Renal cortical epithelial cell (primary cell): ENCODE measurements around the gene EYS. TPM values are rescaled to one million over a fixed set of nuclear protein-coding genes. Genes with fewer than 3 reads are reported as not detected.

Experiments used
- DNase-seq: peaks from one replicate; pipeline ENCODE4 v3.0.0-alpha.2; 2011; ENCODE audit warnings: low read depth
- total RNA-seq: library from RNA; depleted of rRNA; stranded (reverse); fragments of >200 nt; gene quantifications from 2 replicates; pipeline ENCODE4 v1.2.3, GENCODE V29; 2014

Gene EYS
- total RNA-seq: 0.10 and 0.87 TPM in 2 replicates

DNA sequence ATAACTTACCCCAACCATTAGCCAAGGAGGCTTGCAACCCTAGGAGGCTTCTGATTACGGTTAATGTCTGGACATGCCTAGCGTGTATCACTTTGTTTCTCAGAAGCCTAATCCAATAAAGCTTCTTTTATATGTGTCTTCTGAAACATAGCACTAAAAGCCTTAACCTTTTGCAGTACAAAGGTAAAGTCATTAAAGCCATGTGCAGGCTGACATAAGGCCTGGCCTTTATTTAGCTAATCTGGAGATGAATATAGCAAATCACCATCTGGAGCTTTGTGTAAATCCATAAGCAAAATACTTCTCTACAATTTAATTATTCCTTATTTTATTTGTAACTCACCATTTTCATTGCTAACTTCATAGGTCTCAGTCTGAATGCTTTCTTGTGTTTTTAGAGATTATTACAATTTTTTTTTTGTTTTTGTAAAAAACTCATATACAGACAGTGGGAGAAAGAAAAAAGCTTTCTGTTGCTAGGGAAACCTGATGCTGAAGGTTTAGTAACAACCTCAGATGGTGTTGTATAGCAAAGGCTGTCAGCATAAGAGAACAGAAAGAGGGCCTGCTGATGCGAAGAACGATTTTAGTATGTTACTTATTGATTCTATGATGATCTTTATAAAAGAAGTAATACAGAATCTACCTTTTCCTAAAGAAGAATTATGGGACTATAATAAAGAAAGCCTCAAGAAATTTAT, at the start of gene EYS:
TSS of gene EYS (minus strand) at position 101 of the 701 bp plus-strand sequence. CDS start 211,816 bp downstream, outside the sequence.
- DNase-seq: no peak

DNA sequence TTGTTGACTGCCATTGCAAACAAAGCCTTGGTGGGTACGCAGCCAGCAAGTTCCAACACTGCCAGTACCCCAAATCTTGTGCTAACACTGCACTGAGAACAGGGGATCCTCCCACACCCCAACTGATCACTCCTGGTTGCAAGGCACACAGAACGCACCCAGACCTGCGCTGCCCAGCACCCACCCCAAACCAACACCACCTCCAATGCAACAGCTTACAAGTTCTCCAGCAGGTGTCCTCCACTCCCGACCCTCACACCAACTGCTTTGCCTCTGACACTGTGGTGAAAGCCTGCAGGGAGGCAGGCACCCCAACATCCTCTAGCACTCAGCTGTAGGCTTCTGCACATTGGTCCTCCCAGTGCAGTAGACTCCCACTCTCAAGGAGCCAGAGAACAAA, 39.3 kb upstream of the EYS start:
- DNase-seq: no peak

DNA sequence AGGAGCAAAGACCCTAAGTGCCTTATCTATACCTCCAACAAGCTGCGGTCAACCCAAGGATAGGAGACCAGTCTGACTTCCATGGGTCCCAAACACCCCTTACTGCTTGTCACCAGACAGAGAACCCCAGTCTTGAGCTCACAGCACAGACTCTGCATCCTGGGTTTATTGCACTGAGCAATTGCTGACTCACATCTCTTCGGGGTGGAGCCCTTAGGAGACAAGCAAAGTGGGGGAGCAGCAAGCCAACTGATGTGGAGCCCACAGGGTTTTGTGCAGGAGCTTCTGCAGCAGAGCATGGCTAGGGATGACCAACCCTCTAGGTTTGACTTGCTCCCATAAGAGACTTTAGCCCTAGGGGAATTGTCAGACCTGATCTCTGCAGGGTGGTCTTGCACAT, 38.6 kb upstream of the EYS start:
- DNase-seq: no peak

DNA sequence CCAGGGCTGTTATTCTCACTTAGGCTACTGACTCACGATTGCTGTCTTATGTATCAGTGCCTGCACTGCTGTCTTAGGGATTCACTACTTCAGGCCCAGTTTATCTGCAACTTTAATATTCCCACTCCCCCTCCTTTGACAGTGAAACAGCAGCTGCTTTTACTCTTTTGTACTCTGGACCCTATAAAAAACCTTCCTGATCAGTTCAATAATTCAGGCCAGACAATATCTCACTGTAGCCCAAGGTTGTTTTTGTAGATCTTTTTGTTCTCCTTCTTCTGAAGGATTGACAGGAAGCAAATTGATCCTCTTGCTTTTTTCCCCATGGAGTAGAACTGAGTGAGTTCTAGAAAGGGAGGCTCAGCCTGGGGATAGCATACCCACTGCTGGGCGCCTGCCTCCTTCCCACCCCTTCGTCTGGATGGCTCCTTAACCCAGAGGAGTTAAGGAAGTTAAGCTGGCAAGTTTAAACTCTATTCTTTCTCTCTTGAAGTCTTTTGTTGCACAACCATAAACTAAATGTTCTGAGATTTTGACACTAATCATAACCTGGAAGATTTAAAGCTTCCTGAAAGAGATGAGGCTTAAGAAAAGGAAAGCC, 22.0 kb upstream of the EYS start:
- DNase-seq: no peak

DNA sequence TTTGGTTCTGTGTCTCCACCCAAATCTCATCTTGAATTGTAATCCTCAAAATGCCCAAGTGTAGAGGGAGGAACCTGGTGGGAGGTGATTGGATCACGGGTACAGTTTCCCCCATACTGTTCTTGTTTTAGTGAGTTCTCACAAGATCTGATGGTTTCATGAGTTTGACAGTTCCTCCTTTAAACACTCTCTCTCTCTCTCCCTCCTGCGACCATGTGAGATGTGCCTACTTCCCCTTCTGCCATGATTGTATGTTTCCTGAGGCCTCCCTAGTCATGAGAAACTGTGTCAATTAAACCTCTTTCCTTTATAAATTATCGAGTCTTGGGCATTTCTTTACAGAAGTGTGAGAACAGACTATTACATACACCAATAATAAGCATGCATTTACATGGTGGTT, 12.1 kb upstream of the EYS start:
- no peak for DNase-seq

DNA sequence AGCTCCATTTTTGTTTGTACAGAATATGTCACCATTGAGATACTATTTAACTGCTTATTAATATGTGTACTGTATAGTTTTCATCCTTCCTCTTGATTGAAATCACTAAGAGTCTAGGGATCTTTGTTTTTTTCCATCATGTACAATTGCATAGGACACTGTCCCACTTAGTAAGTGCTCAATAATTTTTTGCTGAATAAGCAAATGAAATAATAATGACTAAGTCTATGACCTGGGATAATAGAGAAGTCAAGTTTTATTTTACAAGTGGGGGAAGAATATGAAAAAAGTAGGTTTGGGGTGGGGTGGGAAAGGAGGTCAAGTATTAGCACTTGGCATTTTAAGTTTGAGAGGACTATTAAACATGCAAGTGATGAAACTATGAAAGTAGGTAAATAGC, 4.5 kb upstream of the EYS start:
- DNase-seq: no peak

DNA sequence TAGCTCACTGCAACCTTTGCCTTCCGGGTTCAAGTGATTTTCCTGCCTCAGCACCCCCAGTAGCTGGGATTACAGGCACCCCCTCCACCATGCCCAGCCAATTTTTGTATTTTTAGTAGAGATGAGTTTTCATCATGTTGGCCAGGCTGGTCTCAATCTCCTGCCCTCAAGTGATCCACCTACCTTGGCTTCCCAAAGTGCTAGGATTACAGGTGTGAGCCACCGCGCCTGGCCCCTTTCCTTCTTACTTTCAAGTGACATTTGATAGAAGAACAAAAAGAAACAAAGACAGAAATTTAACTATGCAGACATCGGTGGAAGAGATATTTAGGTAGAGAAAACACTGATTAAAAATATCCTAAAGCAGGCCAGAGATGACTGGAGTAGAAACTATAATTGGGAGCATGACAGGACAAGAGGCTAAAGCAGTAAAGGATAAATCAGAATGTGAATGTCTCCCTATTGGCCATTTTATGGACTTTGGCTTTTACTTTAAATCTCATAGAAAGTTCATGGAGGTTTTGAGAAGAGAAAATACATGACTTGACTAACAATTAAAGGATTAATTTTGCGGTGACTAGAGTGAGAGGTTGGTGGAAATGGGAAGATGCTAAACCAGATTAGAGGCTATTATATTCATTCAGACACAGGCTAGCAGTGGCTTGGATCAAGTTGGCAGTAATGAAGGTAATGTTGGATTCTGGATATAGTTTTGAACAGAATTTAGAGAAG, 2.2 kb upstream of the EYS start:
- DNase-seq: no peak

DNA sequence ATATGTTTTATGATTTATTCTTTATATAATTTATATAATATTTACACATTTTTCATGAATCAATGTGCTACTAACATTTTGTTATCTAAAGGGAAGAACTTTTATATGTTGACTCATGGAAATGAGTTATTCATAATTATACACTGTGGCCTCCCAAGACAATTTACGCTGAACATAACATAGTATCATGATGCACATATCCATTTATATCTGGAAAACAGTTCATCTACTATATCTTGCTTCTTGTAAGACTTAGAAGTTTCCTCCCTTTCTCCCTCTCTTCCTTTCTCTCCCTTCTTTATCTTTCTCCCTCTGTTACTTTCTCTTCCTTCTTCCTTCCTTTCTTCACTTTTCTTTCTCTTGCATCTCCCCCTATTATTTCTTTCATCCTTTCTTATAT, 1.1 kb upstream of the EYS start:
- DNase-seq: no peak

DNA sequence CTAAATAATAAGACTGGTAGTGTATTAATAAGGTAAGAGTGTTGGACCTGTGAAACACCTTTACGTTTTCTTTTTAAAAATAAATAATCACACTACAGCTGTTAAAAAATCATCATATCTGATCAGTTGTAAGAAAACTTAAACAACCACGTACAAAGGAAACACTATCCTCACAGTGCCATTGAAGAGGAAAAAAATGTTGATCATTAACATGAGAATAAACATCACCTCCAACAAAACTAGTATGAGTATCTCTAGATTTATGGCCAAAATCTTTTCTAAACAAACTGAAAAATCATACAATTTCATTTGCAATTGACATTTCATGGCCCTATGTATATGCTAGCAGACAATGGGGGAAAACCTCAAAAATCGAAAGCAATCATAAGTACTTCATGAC, 590 bp downstream of the EYS start:
- no peak for DNase-seq

DNA sequence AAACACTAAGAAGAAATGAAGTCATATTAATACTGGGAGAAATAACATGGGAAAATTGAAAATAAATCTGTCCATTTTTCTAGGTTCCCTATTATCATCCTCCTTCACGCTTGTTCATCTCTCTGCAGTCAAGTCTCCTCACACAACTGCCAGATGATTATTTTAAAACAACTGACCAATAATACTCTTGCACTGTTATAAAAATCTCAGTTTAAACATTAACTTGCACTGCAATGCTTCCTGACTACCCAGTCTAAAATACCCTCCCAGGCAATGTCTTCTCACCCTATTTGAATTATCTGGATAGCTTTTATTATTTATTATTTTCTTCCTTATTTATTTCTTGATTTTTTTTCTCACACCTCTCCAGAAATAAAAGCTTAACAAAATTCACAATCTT, 5.7 kb downstream of the EYS start:
- DNase-seq: no peak

DNA sequence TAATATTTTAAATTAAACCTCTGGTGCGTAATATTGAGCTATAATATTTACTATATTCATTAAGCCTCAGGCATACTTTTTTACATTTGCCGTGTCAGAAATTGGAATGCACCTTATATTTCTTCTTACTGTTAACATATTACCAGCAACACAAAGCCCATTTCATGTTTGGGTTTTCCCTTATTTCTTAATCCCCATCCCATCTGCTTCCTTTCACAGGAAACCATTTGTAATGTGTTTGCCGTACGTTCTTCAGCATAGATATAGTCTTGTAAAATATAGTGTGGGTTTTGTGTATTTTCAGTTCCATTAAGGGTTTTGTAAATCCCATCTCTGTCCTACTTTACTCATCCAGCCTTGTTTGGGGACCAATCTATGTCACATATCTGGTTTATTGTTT, 6.5 kb downstream of the EYS start:
- no peak for DNase-seq

DNA sequence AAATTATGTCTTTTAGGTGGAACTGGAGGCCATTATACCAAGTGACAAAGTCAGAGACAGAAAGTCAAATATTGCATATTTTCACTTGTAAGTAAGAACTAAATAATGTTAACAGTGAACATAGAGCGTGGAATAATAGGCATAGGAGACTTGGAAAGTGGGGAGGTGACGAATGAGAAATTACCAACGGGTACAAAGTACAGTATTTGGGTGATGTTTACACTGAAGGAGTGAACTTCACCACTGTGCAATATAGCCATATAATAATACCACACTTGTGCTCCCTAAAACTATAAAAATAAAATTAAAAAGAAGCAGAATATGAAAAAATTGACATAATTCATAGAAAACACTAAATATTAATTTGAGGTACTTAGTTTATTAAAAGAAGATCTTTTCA, 14.9 kb downstream of the EYS start:
- no peak for DNase-seq

DNA sequence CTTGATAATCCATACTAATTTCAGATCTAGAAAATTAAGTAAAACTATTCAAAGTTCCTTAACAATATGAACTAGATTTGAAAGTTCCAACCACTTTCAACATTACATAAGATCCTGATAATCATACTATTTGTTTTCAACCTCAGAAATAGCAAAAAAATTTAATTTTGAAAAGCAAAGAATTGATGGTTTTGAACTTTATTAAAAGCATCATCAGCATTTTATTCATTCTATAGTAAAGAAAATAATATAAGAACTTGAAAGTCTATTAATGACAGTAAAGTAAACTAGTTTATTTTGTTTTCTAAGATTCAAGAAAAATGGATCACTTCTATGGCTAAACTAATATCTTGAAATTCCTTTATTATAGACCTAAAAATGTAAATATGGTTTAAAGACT, 26.8 kb downstream of the EYS start:
- DNase-seq: no peak

DNA sequence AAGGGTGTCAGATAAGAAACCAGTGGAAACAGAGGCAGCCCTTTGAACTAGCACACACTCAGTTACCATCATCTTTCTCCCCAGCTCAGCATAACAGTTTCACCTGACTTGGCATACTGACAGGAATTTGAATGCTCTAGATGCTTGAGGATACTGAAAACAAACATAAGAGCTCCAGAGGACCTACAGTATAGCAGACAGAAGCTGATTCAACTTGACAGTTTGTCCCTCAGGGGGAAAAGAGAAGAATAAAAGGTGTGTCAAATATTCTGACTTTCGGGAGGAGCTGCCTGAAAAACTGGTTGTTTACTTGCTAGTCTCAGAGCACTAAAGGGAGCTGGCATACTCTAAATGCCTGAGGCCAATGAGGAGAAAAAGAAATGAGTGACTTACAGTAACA, 35.1 kb downstream of the EYS start:
- DNase-seq: no peak

DNA sequence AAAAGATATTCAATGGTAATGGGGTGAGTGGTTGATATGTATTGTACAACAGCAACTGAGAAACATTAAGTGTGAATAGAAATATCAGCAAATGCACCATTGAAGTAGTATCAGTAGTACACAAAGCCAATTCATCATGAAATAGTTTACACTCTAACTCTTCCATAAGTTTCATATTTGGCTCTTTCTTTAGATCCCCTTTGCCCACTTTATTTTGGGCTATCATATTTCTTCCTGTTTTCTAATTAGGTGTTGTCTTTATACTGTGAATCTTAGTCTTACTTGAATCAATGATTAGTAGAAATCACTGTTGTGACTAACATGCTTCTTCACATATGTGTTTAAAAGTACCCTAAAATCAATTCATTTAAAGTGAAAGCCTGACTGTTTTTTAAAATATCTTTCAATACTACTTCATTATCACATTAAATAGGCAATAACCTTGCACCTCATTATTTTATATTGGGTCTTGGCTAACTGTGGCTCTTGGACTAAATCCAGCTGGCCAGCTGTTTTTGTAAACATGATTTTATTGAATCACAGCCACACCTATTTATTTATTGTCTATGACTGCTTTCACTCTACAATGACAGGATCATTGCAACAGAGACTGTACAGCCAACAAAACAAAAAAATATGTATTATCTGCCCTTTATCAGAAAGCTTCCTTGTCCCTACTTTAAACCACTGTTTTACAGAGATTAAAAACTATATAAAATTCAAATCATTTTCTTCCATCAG, 38.9 kb downstream of the EYS start:
- no peak for DNase-seq

DNA sequence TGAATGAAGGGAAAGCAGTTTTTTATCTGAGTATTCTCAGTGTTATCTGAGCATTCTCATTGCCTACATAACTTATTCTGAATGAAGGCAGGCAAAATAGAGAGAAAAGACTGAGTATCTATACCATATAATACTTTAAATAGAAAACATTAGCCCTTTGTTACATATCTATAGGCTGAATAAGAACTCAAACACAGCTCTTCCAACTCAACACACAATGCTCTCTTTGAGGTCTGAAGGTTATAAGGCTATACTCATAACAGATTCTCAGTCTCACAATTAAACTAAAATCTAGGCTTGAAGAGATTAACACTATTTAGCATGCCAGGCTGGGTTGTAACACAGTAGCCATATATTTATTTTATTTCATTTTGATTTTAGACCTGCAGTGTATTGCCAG, 56.9 kb downstream of the EYS start:
- no peak for DNase-seq

DNA sequence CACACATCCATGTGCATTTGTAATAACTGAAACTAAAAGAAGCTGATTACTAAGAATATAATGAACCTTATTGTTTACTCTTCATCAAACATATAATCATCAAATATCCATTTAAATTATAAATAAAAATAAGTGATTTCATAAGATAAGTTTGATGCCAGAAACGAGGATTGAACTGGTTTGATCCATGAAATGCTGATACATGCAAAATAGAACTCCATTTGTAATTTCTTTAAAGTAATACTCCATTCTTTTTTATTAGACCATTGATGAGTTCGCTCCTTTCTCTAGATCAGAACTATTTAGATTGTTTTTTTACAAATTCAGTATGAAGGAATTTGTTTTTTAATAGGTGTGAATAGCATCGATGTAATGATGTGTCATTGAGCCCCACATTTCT, 57.6 kb downstream of the EYS start:
- DNase-seq: no peak

DNA sequence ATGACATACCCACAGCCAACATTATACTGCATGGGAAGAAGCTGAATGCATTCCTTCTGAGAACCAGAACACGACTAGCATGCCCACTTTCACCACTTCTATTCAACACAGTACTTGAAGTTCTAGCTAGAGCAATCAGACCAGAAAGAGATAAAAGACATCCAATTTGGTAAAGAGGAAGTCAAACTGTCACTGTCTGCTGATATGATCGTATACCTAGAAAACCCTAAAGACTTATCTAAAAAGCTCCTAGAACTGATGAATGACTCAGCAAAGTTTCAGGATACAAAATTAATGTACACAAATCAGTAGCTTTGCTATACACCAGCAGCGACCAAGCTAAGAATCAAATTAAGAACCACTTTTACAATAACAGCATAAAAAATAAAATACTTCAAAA, 60.5 kb downstream of the EYS start:
- no peak for DNase-seq

DNA sequence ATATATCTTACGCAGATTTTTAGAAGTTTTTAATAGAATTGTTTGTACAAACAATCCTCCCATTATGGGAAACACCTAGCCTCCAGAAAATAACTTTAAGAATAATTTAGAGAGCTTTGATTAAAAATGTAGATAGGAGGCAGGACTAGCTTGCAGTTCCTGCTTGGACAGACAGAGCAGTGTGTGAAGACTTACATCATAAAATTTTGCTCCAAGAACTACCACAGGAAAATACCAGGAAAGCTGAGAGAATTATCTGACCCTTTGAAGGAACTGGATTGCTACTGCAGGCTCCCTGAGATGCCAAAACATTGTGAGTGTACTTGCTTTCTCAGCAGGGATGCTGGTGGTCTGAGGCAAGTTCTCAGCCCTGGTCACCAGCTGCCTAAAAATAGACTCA, 64.2 kb downstream of the EYS start:
- DNase-seq: no peak

DNA sequence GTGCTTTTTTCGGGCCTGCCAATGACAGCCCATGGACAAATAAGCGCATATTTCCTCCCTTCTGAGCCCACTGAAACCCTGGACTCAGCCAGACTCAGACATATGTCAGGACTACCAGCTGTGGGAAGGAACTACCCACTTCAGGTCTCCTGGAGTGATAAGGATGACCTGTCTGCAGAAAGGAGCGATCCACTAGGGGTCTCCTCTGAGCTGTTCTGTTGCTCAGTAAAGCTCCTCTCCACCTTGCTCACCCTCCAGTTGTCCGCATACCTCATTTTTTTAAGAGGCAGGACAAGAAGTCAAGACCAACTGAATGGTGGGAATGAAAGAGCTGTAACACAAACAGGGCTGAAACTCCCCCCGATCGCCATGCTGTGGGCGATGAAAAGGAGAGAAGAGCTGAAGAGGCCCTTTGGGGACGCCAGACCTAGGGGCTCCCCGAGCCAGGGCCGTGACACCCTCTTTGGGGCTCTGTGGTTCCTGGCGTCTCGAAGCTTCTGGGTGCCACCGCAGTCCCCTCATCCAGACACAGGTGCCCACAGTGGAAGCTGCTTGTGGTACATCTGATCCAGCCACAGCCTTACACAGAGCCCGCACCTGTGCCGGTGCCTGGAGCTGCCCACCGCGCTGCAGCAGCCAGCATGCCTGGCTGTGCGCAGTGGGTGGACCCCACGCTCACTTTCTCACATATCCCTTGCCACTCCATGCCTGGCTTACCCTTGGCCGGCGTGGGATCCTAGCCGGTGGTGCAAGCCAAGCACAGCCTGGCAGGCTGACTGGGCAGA, 68.8 kb downstream of the EYS start:
- DNase-seq: no peak

DNA sequence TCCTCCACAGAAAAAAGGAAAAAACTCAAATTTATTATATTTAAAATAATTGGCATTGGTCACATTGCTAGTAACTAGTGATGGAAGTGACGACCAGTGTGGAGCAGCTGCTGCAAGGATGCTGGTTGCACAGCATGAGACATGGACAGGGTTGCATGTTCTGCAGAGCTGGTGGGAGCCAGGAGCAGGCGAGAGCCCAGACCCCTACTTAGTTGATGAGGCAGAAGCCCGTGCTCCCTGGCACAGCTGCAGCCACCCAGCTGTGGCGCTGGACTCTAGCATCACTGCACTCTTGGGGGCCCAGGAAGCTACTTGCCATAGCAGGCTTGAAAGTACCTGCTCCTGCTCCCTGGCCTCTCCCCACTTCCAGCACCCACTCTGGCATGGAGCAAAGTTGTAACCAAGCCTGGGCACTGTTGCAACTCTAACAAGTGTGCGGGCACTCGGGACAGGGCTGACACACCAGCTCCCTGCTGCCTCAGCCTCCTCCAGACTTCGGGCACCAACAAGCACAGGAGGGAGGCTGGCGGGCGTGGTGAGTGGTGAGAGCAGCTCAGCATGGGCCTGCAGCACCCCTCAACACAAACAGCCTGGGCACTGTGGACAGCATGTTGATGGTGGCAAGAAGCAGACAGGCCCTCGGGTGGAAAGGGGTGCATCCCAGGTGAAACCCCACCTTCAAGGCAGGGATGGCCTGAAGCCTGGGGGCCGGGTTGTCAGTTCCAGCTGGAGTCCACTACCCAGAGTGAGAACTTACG, 69.6 kb downstream of the EYS start:
- DNase-seq: no peak
